ENCODE data around the gene LCN1.
"Not testable (repeated sequence)": the region's sequence is repeated elsewhere in the genome, so short reads cannot be mapped to it uniquely, and the experiment has no call there.

LCN1 gene

GRCh38 chr9:135504262-135505243 is 16.7 kb upstream of the LCN1 start:
- DNase-seq (ENCODE audit: low read depth): peak; percentile 42

- no peak for DNase-seq (ENCODE audit: low read depth)
These were observed 15.6 kb upstream of the LCN1 start for GRCh38 chr9:135505406-135506187.

GRCh38 chr9:135506327-135507103 is 14.7 kb upstream of the LCN1 start:
- no peak for DNase-seq (ENCODE audit: low read depth)

GRCh38 chr9:135507104-135508035 is 13.9 kb upstream of the LCN1 start:
- DNase-seq (ENCODE audit: low read depth): no peak

GRCh38 chr9:135508211-135508820 is 12.9 kb upstream of the LCN1 start:
- DNase-seq (ENCODE audit: low read depth): no peak

- DNase-seq (ENCODE audit: low read depth): no peak
These were observed 11.8 kb upstream of the LCN1 start for GRCh38 chr9:135509458-135509857.

GRCh38 chr9:135512241-135512603 is 9.0 kb upstream of the LCN1 start:
- DNase-seq (ENCODE audit: low read depth): no peak

- DNase-seq (ENCODE audit: low read depth): no peak
These were observed 8.3 kb upstream of the LCN1 start for GRCh38 chr9:135512904-135513303.

- DNase-seq (ENCODE audit: low read depth): no peak
These were observed 7.8 kb upstream of the LCN1 start for GRCh38 chr9:135513351-135513846.

GRCh38 chr9:135513906-135514305 is 7.3 kb upstream of the LCN1 start:
- DNase-seq (ENCODE audit: low read depth): not testable (repeated sequence)

GRCh38 chr9:135514342-135515082 is 6.7 kb upstream of the LCN1 start:
- DNase-seq (ENCODE audit: low read depth): no peak

GRCh38 chr9:135515083-135515951 is 5.9 kb upstream of the LCN1 start:
- no peak for DNase-seq (ENCODE audit: low read depth)

GRCh38 chr9:135516132-135516860 is 4.9 kb upstream of the LCN1 start:
- no peak for DNase-seq (ENCODE audit: low read depth)

- no peak for DNase-seq (ENCODE audit: low read depth)
These were observed 3.8 kb upstream of the LCN1 start for GRCh38 chr9:135517407-135517822.

GRCh38 chr9:135519179-135519971 is 1.9 kb upstream of the LCN1 start:
- DNase-seq (ENCODE audit: low read depth): no peak

- DNase-seq (ENCODE audit: low read depth): no peak
These were observed 412 bp downstream of the LCN1 start for GRCh38 chr9:135521608-135522095.
